ENCODE data around the gene GLTP.
"Not testable (repeated sequence)": the region's sequence is repeated elsewhere in the genome, so short reads cannot be mapped to it uniquely, and the experiment has no call there.

GLTP gene

GRCh38 chr12:109900752-109901580 lies 20.6 kb upstream of the GLTP start:
- peak overlapping the region; percentile 87 for H3K27ac ChIP-seq (ENCODE audit: low read depth, low read length)
- H3K4me1 ChIP-seq (ENCODE audit: insufficient read depth, low read length): peaks cover 12% of the 10 kb centered on the region
- no peaks in the 10 kb centered on the region for H3K27me3 ChIP-seq (ENCODE audit: control insufficient read depth in 1 of 2, insufficient read depth in 2 of 2, low read length in 2 of 2)
- peak overlapping the region; percentile 72 to 81 for H3K4me3 ChIP-seq (ENCODE audit: low read depth in 1 of 2, low read length in 2 of 2)
- peaks cover 28% of the 10 kb centered on the region for H3K36me3 ChIP-seq (ENCODE audit: insufficient read depth, low read length)
- H3K9ac ChIP-seq (ENCODE audit: low read length): peak overlapping the region; percentile 50
- no peaks in the 10 kb centered on the region for H3K9me3 ChIP-seq (ENCODE audit: low read length)

- peaks cover 20% of the 10 kb centered on the region for H3K36me3 ChIP-seq (ENCODE audit: insufficient read depth, low read length)
- H3K27me3 ChIP-seq (ENCODE audit: control insufficient read depth in 1 of 2, insufficient read depth in 2 of 2, low read length in 2 of 2): no peaks in the 10 kb centered on the region
- peaks cover 12% of the 10 kb centered on the region for H3K4me1 ChIP-seq (ENCODE audit: insufficient read depth, low read length)
- H3K4me3 ChIP-seq (ENCODE audit: low read depth in 1 of 2, low read length in 2 of 2): peak within 1 kb of the TSS; percentile 72 to 81
- no peaks in the 10 kb centered on the region for H3K9me3 ChIP-seq (ENCODE audit: low read length)
- peak within 1 kb of the TSS; percentile 50 for H3K9ac ChIP-seq (ENCODE audit: low read length)
- peak within 1 kb of the TSS; percentile 87 for H3K27ac ChIP-seq (ENCODE audit: low read depth, low read length)
These were observed 19.7 kb upstream of the GLTP start, which contains the start of gene TCHP for GRCh38 chr12:109899783-109900751. Gene TCHP, plus strand, starts transcription at chr12:109900274. Its CDS starts 2,753 bp downstream, at chr12:109903027.

- not testable (repeated sequence) for H3K27ac ChIP-seq (ENCODE audit: low read depth, low read length); H3K9me3 ChIP-seq (ENCODE audit: low read length); H3K27me3 ChIP-seq (ENCODE audit: control insufficient read depth in 1 of 2, insufficient read depth in 2 of 2, low read length in 2 of 2)
- H3K4me3 ChIP-seq (ENCODE audit: low read depth in 1 of 2, low read length in 2 of 2): peak overlapping the region; percentile 72 to 81
- H3K4me1 ChIP-seq (ENCODE audit: insufficient read depth, low read length): peaks cover 12% of the 10 kb centered on the region
- peaks cover 13% of the 10 kb centered on the region for H3K36me3 ChIP-seq (ENCODE audit: insufficient read depth, low read length)
- peak overlapping the region; percentile 50 for H3K9ac ChIP-seq (ENCODE audit: low read length)
These were observed 19.0 kb upstream of the GLTP start for GRCh38 chr12:109899345-109899744.

GRCh38 chr12:109897029-109897428 lies 16.7 kb upstream of the GLTP start:
- no peak overlapping the region for H3K27ac ChIP-seq (ENCODE audit: low read depth, low read length)
- no peaks in the 10 kb centered on the region for H3K36me3 ChIP-seq (ENCODE audit: insufficient read depth, low read length)
- peaks cover 12% of the 10 kb centered on the region for H3K4me1 ChIP-seq (ENCODE audit: insufficient read depth, low read length)
- no peaks in the 10 kb centered on the region for H3K9me3 ChIP-seq (ENCODE audit: low read length)
- H3K27me3 ChIP-seq (ENCODE audit: control insufficient read depth in 1 of 2, insufficient read depth in 2 of 2, low read length in 2 of 2): no peaks in the 10 kb centered on the region
- no peak overlapping the region for H3K9ac ChIP-seq (ENCODE audit: low read length)
- H3K4me3 ChIP-seq (ENCODE audit: low read depth in 1 of 2, low read length in 2 of 2): no peak overlapping the region

DNA sequence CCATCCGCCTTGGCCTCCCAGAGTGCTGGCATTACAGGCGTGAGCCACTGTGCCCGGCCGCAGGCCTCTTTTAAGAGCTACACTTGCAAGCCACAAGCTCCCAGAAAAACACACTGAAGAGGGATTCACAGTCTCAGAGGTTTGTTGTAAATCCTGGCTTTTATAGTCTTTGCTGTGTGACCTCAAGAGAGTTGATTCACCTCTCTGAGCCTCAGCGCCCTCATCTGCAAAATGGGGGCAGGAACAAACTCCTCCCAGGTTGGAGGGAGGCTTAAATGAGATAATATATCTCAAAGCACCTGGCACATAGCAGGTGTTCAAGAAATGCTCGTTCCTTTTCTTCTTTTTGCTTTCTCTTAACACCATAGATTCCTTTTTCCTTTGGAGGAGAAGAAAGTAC lies 15.8 kb upstream of the GLTP start:
- no peak overlapping the region for H3K9ac ChIP-seq (ENCODE audit: low read length)
- H3K9me3 ChIP-seq (ENCODE audit: low read length): no peaks in the 10 kb centered on the region
- H3K4me3 ChIP-seq (ENCODE audit: low read depth in 1 of 2, low read length in 2 of 2): no peak overlapping the region
- H3K27me3 ChIP-seq (ENCODE audit: control insufficient read depth in 1 of 2, insufficient read depth in 2 of 2, low read length in 2 of 2): no peaks in the 10 kb centered on the region
- peaks cover 5% of the 10 kb centered on the region for H3K4me1 ChIP-seq (ENCODE audit: insufficient read depth, low read length)
- H3K36me3 ChIP-seq (ENCODE audit: insufficient read depth, low read length): no peaks in the 10 kb centered on the region
- H3K27ac ChIP-seq (ENCODE audit: low read depth, low read length): no peak overlapping the region

GRCh38 chr12:109894939-109895338 lies 14.6 kb upstream of the GLTP start:
- Histone ChIP-seq H3K36me3 (ENCODE audit: insufficient read depth, low read length) (no peaks in the 10 kb centered on the region), H3K4me3 (ENCODE audit: low read depth in 1 of 2, low read length in 2 of 2) (no peak overlapping the region)

GRCh38 chr12:109893261-109893995 lies 13.1 kb upstream of the GLTP start:
- Histone ChIP-seq H3K27me3 (ENCODE audit: control insufficient read depth in 1 of 2, insufficient read depth in 2 of 2, low read length in 2 of 2) (no peaks in the 10 kb centered on the region), H3K27ac (ENCODE audit: low read depth, low read length) (no peak overlapping the region), H3K36me3 (ENCODE audit: insufficient read depth, low read length) (no peaks in the 10 kb centered on the region), H3K4me3 (ENCODE audit: low read depth in 1 of 2, low read length in 2 of 2) (no peak overlapping the region), H3K9ac (ENCODE audit: low read length) (no peak overlapping the region), H3K4me1 (ENCODE audit: insufficient read depth, low read length) (no peaks in the 10 kb centered on the region), H3K9me3 (ENCODE audit: low read length) (no peaks in the 10 kb centered on the region)

More at GRCh38 chr12:109894939-109895338, 14.6 kb upstream of the GLTP start:
- Histone ChIP-seq H3K27me3 (ENCODE audit: control insufficient read depth in 1 of 2, insufficient read depth in 2 of 2, low read length in 2 of 2) (no peaks in the 10 kb centered on the region), H3K27ac (ENCODE audit: low read depth, low read length) (no peak overlapping the region), H3K4me1 (ENCODE audit: insufficient read depth, low read length) (no peaks in the 10 kb centered on the region), H3K9ac (ENCODE audit: low read length) (no peak overlapping the region), H3K9me3 (ENCODE audit: low read length) (no peaks in the 10 kb centered on the region)

DNA sequence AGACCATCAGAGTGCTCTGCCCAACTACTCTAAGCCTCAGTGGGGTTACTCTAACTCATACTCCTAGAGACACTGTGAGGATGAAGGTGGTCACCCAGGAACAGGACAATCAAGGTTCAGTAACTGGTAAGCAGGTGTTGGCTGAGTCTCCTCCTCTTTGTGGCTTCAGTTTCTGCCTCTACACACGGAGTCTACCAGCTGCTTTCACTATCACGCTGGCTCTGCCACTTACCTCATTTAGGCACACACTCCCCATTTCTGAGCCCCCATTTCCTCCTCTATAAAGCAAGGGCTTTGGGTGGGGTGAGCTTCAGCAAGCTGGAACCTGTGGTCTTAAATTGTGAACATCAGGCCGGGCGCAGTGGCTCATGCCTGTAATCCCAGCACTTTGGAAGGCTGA lies 12.4 kb upstream of the GLTP start:
- no peaks in the 10 kb centered on the region for H3K4me1 ChIP-seq (ENCODE audit: insufficient read depth, low read length)
- no peak overlapping the region for H3K4me3 ChIP-seq (ENCODE audit: low read depth in 1 of 2, low read length in 2 of 2)
- H3K36me3 ChIP-seq (ENCODE audit: insufficient read depth, low read length): no peaks in the 10 kb centered on the region
- H3K27ac ChIP-seq (ENCODE audit: low read depth, low read length): no peak overlapping the region
- no peak overlapping the region for H3K9ac ChIP-seq (ENCODE audit: low read length)
- no peaks in the 10 kb centered on the region for H3K9me3 ChIP-seq (ENCODE audit: low read length)
- H3K27me3 ChIP-seq (ENCODE audit: control insufficient read depth in 1 of 2, insufficient read depth in 2 of 2, low read length in 2 of 2): no peaks in the 10 kb centered on the region

- no peaks in the 10 kb centered on the region for H3K9me3 ChIP-seq (ENCODE audit: low read length)
- no peaks in the 10 kb centered on the region for H3K4me1 ChIP-seq (ENCODE audit: insufficient read depth, low read length)
- H3K27me3 ChIP-seq (ENCODE audit: control insufficient read depth in 1 of 2, insufficient read depth in 2 of 2, low read length in 2 of 2): no peaks in the 10 kb centered on the region
- no peak overlapping the region for H3K27ac ChIP-seq (ENCODE audit: low read depth, low read length)
- H3K36me3 ChIP-seq (ENCODE audit: insufficient read depth, low read length): no peaks in the 10 kb centered on the region
- H3K9ac ChIP-seq (ENCODE audit: low read length): no peak overlapping the region
- no peak overlapping the region for H3K4me3 ChIP-seq (ENCODE audit: low read depth in 1 of 2, low read length in 2 of 2)
These were observed 11.9 kb upstream of the GLTP start for GRCh38 chr12:109892165-109892715.

- not testable (repeated sequence) for H3K9me3 ChIP-seq (ENCODE audit: low read length); H3K27ac ChIP-seq (ENCODE audit: low read depth, low read length); H3K9ac ChIP-seq (ENCODE audit: low read length); H3K4me3 ChIP-seq (ENCODE audit: low read depth in 1 of 2, low read length in 2 of 2); H3K4me1 ChIP-seq (ENCODE audit: insufficient read depth, low read length); H3K27me3 ChIP-seq (ENCODE audit: control insufficient read depth in 1 of 2, insufficient read depth in 2 of 2, low read length in 2 of 2); H3K36me3 ChIP-seq (ENCODE audit: insufficient read depth, low read length)
These were observed 11.4 kb upstream of the GLTP start for GRCh38 chr12:109891731-109892130.

All from muscle layer of colon (tissue), 2 donors.